22Rv1 (cell line): ENCODE measurements around the gene PNMA5.

ENCODE experiments used
- H3K27ac ChIP-seq: fragments of 450-650 bp; 2 replicates; pipeline ENCODE4 v1.5.1; 2017
- CTCF ChIP-seq: fragments of 450-650 bp; IDR thresholded peaks from 2 replicates; pipeline ENCODE4 v1.5.1; 2017; ENCODE audit warnings: mild to moderate bottlenecking
- ZFX ChIP-seq: fragments of 450-650 bp; IDR thresholded peaks from 2 replicates; pipeline ENCODE4 v1.6.1; 2017; ENCODE audit warnings: antibody characterized with exemption, borderline replicate concordance

The PNMA5 gene

GRCh38 chrX:152958047-152958446 lies 35.9 kb downstream of the PNMA5 start:
- TF ChIP-seq ZFX (no peak), CTCF (no peak)
- H3K27ac ChIP-seq: peak overlapping the region; percentile 63

GRCh38 chrX:152950786-152951185 lies 43.1 kb downstream of the PNMA5 start:
- TF ChIP-seq ZFX: no peak
- TF ChIP-seq CTCF: no peak

GRCh38 chrX:152949114-152949513 lies 44.8 kb downstream of the PNMA5 start:
- H3K27ac ChIP-seq: no peak overlapping the region
- TF ChIP-seq ZFX: no peak
- no peak for TF ChIP-seq CTCF

More at GRCh38 chrX:152950786-152951185, 43.1 kb downstream of the PNMA5 start:
- H3K27ac ChIP-seq: no peak overlapping the region

- no peak for TF ChIP-seq CTCF
- no peak for TF ChIP-seq ZFX
- no peak overlapping the region for H3K27ac ChIP-seq
Measured at GRCh38 chrX:152946681-152947080, 47.2 kb downstream of the PNMA5 start.

- TF ChIP-seq CTCF (no peak), ZFX (no peak)
- H3K27ac ChIP-seq: no peak overlapping the region
Measured at GRCh38 chrX:152945021-152945979, 48.6 kb downstream of the PNMA5 start.

- no peak overlapping the region for H3K27ac ChIP-seq
- TF ChIP-seq CTCF (no peak), ZFX (no peak)
Measured at GRCh38 chrX:152943826-152944225, 50.1 kb downstream of the PNMA5 start.

- no peak for TF ChIP-seq ZFX
- no peak for TF ChIP-seq CTCF
- H3K27ac ChIP-seq: peak overlapping the region; percentile 59
Measured at GRCh38 chrX:152942077-152942442, 51.9 kb downstream of the PNMA5 start.
